Left hindlimb (tissue), 1 donor: ENCODE measurements around the gene RARS1.
"Not testable (repeated sequence)": the region's sequence is repeated elsewhere in the genome, so short reads cannot be mapped to it uniquely, and the experiment has no call there.

ENCODE experiments used
- DNase-seq: peaks from one replicate; pipeline ENCODE4 v3.0.0-alpha.2; 2018

RARS1 gene

DNA sequence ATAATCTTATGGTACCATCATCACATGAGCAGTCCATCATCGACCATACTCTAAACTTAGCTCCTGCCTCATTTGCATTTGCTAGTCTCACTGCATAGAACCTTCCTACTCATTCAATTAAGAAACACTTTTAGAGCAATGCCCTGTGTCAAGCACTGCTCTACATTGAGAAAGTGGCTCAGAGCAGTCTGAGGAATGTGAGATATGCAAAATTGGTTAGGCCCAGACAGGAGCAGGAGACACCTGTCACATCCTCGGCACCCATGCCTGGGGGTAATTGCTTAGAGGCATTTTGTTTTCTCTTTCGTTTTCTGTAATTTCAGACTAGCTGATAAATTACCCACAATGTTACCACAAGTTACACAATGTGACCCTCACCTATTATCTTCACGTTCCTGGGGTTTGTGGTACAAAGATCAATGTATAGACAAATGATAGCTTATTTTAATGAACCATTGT, 4.9 kb upstream of the RARS1 start:
- no peak for DNase-seq

DNA sequence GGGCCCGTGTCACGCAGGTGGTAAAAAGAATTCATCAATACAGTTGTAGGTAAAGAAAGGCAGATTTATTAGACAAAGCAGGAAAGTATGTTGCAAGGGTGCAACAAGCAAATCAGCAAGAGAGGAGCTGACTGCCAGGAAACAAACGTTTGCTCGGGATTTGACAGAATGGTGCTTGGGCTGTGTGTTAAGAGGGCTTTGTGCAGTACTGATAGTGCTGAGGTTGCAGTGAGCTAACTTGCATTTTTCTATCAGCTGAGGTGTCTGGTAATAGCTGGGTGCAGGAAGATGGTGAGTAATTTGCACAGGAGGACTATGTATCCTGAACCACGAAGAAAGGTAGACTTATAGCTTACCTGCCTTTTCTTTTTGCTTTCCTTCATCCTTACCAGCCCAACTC, 3.9 kb upstream of the RARS1 start:
- no peak for DNase-seq

DNA sequence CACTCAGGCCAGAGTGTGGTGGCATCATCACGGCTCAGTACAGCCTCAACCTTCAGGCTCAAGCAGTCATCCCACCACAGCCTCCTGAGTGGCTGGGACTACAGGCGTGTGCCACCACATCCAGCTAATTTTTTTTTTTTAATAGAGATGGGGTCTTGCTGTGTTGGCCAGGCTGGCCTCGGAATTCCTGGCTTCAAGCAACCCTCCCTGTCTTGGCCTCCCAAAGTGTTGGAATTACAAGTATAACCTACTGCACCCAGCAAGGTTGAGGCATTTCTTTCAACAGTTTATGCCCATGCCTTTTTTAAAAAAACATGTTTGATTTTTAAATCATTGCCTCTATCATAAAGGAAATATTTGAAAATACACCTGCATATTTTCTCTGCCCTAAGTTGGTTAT, 2.8 kb downstream of the RARS1 start:
- no peak for DNase-seq

- no peak for DNase-seq
Measured at GRCh38 chr5:168494057-168494555, 7.8 kb downstream of the RARS1 start.

GRCh38 chr5:168502563-168503237, 16.4 kb downstream of the RARS1 start:
- no peak for DNase-seq

DNA sequence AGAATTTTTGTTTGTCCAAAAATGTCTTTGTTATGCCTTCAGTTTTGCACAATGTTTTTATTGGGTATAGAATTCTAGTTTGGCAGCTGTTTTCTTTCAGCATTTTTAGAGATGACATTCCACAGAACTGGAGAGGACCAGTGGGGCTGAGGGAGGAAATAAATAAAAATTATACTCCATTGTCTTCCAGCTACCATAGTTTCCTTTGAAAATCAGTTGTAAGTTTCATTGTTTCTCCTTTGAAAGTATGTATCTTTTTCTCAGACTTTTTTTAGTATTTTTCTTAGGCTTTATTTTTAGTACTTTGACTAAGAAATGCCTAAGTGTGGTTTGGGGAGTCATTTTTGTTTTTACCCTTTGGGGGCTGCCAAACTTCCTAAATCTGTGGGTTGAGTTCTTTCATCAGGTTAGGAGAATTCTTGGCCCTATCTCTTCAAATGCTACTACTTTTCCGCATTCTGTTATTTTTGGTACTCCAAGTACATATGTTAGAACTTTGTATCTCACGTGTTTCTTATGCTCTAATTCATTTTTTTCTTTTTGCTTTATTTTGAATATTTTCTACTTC, 27.7 kb downstream of the RARS1 start:
- no peak for DNase-seq

GRCh38 chr5:168525856-168526255, 39.6 kb downstream of the RARS1 start:
- DNase-seq, result no peak

DNA sequence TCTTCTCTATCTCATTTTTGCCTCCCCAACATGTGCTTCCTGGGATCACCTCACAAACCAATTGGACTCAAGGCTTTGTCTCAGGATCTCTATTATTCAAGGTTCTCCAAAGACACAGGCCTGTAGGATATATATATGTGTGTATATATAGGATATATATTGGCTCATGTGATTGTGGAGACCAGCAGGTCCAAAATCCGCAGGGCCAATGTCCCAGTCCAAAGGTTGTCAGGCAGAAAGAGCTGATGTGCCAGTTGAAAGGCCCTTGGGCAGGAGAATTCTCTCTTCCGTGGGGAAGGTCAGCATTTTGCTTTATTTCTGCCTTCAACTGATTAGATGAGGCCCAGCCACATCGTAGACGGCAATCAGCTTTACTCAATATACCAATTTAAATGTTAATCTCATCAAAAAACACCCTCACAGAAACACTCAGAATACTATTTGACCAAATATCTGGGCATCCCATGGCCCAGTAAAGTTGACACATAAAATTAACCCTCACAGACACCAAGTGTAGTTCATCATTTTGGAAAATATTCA, 41.6 kb downstream of the RARS1 start:
- DNase-seq, result no peak

DNA sequence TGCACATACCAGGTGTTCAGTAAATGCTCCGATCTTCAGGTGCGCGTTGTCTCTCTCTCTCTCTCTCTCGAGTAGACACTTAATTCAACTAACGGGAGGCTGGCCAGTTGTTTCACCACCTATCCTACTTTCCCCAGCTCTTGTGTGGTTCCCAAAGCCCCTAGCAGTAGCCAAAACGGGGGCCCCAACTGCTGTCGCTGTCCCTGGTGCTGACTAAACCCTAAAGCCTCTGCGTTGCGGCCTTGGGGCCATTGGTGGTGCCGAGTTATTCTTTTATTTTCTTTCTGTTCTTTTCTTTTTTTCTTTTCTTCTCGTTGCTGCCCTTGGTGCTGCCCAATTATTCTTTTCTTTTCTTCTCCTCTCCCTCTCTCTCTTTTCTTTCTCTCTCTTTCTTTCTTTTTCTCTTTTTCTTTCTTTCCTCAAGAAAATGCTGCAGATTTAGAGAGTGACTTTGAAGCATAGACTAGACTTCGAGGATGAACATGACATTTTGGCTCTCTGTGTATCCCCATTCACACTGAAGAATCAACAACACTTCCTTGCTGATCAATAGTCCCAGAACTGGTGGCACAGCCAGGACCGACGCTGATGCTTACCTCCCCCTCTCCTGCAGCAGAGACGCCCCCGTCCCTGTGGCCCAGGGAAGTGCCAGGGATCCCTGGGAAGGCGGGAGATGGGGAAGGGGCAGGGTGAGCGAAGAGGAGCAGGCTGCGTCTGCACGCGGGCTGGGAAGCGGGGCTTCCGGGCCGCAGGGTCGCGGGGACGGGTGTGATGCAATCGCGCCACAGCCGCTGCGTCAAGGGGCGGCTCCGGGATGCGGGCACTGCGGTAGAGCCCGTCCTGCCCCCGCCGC, 42.5 kb downstream of the RARS1 start, which contains the start of gene FBLL1:
Gene FBLL1, plus strand, starts transcription at position 785 of the 853 bp plus-strand sequence. CDS start 200 bp downstream, outside the sequence.
- peak; percentile 48 for DNase-seq

- no peak for DNase-seq
Measured at GRCh38 chr5:168529374-168530234, 43.3 kb downstream of the RARS1 start.

DNA sequence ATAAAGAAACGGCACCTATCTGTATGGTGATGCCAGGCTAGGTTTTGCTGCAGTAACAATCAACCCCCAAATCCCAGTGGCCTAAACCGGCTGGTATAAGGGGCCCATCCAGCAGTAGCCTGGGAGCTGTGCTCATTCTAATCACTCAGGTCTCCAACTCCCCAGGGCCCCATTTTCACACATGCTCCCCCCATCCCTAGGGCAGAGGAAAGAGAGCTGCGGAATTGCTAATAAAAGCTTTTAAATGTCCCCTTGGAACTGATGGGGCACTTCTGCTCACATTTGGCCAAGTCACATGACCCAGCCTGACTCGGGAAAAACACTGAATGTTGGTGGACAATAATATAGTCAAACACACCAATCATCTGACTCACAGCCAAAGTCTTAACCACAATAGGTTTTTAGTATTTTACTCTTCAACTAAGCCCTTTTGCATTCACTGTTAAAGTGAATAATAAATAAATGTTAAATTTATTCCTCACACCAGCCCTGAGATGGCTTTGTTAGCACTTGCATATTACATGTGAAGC, 44.4 kb downstream of the RARS1 start:
- no peak for DNase-seq

DNA sequence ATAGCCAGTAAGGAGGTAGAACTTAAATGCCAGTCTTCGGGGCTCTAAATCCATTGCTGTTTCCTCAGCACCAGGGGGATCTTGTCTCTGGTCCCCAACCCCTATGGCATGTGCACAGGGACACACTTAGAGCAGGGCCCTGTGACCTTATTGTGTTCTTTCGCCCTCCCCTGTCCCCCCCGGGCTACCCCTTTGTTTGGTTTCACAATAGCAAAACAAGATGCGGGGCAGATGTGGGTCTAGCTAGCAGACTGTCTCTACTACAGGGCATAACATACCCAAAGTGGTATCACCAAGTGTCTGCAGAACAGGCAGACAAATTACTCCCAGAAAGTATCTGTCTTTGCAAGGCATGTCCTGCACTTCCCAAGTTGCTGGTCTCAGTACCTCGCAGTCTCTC, 44.9 kb downstream of the RARS1 start:
- no peak for DNase-seq

- DNase-seq, result no peak
Measured at GRCh38 chr5:168531987-168532864, 46.0 kb downstream of the RARS1 start.

- not testable (repeated sequence) for DNase-seq
Measured at GRCh38 chr5:168534351-168534750, 48.1 kb downstream of the RARS1 start.

- no peak for DNase-seq
Measured at GRCh38 chr5:168537176-168537575, 50.9 kb downstream of the RARS1 start.

GRCh38 chr5:168549554-168549953, 63.3 kb downstream of the RARS1 start:
- no peak for DNase-seq

- no peak for DNase-seq
Measured at GRCh38 chr5:168550656-168551055, 64.4 kb downstream of the RARS1 start.

DNA sequence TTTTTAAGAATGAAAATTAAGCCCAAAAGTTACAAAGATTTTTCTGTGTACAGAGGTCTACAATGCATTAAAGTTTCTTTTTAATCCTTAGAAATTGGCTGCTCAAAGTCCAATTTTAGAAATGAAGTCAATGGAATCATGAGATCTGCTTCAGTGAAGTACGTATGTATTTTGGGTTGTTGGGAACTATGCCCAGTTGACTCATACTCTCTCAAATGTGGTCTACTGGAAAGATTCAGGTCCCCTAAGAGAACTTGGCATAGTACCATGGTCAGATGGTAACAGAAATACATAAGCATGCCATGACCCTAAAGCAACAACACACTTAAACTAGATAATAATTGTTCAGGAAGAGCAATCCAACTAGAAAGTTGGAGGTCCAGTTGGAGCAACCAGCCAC, 65.9 kb downstream of the RARS1 start:
- no peak for DNase-seq

- DNase-seq, result no peak
Measured at GRCh38 chr5:168553377-168554130, 67.3 kb downstream of the RARS1 start.

GRCh38 chr5:168557389-168557788, 71.1 kb downstream of the RARS1 start:
- no peak for DNase-seq
